HepG2 (cell line): ENCODE measurements around the gene RSPRY1. TPM values are rescaled to one million over a fixed set of nuclear protein-coding genes. Genes with fewer than 3 reads are reported as not detected.

ENCODE experiments used
- BORCS8-MEF2B ChIP-seq: sonication (generic); formaldehyde crosslinking; IDR thresholded peaks from 2 replicates; pipeline ENCODE4 v1.8.0; 2022; ENCODE audit warnings: mild to moderate bottlenecking, missing genetic modification reagents
- CHD2 ChIP-seq: IDR thresholded peaks from 2 replicates; pipeline ENCODE4 v1.6.1; 2011; ENCODE audit warnings: low read depth, low read length, improper control_type of control experiment
- ELF1 ChIP-seq: sonication (generic); formaldehyde crosslinking; IDR thresholded peaks from 2 replicates; pipeline ENCODE4 v1.4.0; 2020; ENCODE audit warnings: missing genetic modification reagents
- GLI4 ChIP-seq: sonication (generic); formaldehyde crosslinking; IDR thresholded peaks from 2 replicates; pipeline ENCODE4 v1.5.1; 2020; ENCODE audit warnings: missing genetic modification reagents, mild to moderate bottlenecking, moderate library complexity, borderline replicate concordance
- IKZF1 ChIP-seq: fragments of 450-650 bp; IDR thresholded peaks from 2 replicates; pipeline ENCODE4 v1.7.1; 2016
- KLF16 ChIP-seq, 2 experiments: sonication (generic) in 1 of 2; formaldehyde crosslinking in 1 of 2; IDR thresholded peaks; 2 replicates each; pipeline versions ENCODE4 v1.6.1 to v1.8.0; 2016 to 2023; ENCODE audit warnings: missing genetic modification reagents in 2 of 2, missing compliant biosample characterization in 1 of 2
- NFATC3 ChIP-seq: sonication (generic); formaldehyde crosslinking; IDR thresholded peaks from 2 replicates; pipeline ENCODE4 v1.5.1; 2020; ENCODE audit warnings: mild to moderate bottlenecking, missing genetic modification reagents
- NR2F1 ChIP-seq, 2 experiments: fragments of 450-650 bp in 1 of 2; formaldehyde crosslinking in 1 of 2; IDR thresholded peaks; 2 replicates each; pipeline versions ENCODE4 v1.5.0 to v1.6.1; 2016 to 2020; ENCODE audit warnings: mild to moderate bottlenecking in 1 of 2, missing compliant biosample characterization in 1 of 2, missing genetic modification reagents in 1 of 2, moderate library complexity in 1 of 2
- STAT6 ChIP-seq: sonication (generic); formaldehyde crosslinking; IDR thresholded peaks from 2 replicates; pipeline ENCODE4 v1.4.0; 2020; ENCODE audit warnings: missing genetic modification reagents, mild to moderate bottlenecking, borderline replicate concordance
- ZNF430 ChIP-seq: sonication (generic); formaldehyde crosslinking; IDR thresholded peaks from 2 replicates; pipeline ENCODE4 v1.9.0; 2021; ENCODE audit warnings: mild to moderate bottlenecking, missing genetic modification reagents
- ZNF761 ChIP-seq: sonication (generic); formaldehyde crosslinking; conservative IDR thresholded peaks from 2 replicates; pipeline ENCODE4 v1.4.0; 2020; ENCODE audit warnings: mild to moderate bottlenecking, missing genetic modification reagents
- ZSCAN25 ChIP-seq: sonication (generic); formaldehyde crosslinking; IDR thresholded peaks from 2 replicates; pipeline ENCODE4 v1.8.0; 2022; ENCODE audit warnings: mild to moderate bottlenecking, missing genetic modification reagents
- polyA plus RNA-seq, 8 experiments: library from polyadenylated mRNA; depleted of rRNA in 3 of 8; stranded (reverse) in 7 of 8; unstranded in 1 of 8; fragments of >200 nt; fragmentation: Illumina TruSeq in 4 of 8; extraction: Trizol in 4 of 8; gene quantifications; 2 replicates each; pipeline versions ENCODE4 v1.2.1 to v1.2.3, GENCODE V29; 2011 to 2016; ENCODE audit warnings: low read depth in 4 of 8, missing spikeins in 1 of 8, mixed read lengths in 1 of 8; ENCODE audit not compliant: insufficient read depth in 1 of 8
- total RNA-seq, 5 experiments: library from RNA; depleted of rRNA; stranded (reverse); fragments of >200 nt; fragmentation: Illumina TruSeq; extraction: Trizol; gene quantifications; 2 replicates each; pipeline ENCODE4 v1.2.3, GENCODE V29; 2016; ENCODE audit warnings: low read depth in 1 of 5
- TF ChIP-seq, protein P1 (sequence below): IDR thresholded peaks from 2 replicates; pipeline ENCODE4 v1.4.0; 2020; ENCODE audit warnings: mild to moderate bottlenecking, missing genetic modification reagents
- TF ChIP-seq, protein P2 (sequence below): sonication (generic); formaldehyde crosslinking; IDR thresholded peaks from 2 replicates; pipeline ENCODE4 v1.5.1; 2020; ENCODE audit warnings: missing genetic modification reagents, mild to moderate bottlenecking, borderline replicate concordance
- TF ChIP-seq, protein P3 (sequence below): sonication (generic); formaldehyde crosslinking; IDR thresholded peaks from 2 replicates; pipeline ENCODE4 v1.5.0; 2020; ENCODE audit warnings: mild to moderate bottlenecking, low read depth, missing genetic modification reagents, borderline replicate concordance
- TF ChIP-seq, protein P4 (sequence below): sonication (generic); formaldehyde crosslinking; IDR thresholded peaks from 2 replicates; pipeline ENCODE4 v1.4.0; 2020; ENCODE audit warnings: mild to moderate bottlenecking, low read depth, missing genetic modification reagents

The RSPRY1 gene
- total and polyA plus RNA-seq, 2 of the 13 experiments (the other 11 are each of a cell fraction or from before 2014, with no cell fraction given), result 53.4 to 61.0 TPM

DNA sequence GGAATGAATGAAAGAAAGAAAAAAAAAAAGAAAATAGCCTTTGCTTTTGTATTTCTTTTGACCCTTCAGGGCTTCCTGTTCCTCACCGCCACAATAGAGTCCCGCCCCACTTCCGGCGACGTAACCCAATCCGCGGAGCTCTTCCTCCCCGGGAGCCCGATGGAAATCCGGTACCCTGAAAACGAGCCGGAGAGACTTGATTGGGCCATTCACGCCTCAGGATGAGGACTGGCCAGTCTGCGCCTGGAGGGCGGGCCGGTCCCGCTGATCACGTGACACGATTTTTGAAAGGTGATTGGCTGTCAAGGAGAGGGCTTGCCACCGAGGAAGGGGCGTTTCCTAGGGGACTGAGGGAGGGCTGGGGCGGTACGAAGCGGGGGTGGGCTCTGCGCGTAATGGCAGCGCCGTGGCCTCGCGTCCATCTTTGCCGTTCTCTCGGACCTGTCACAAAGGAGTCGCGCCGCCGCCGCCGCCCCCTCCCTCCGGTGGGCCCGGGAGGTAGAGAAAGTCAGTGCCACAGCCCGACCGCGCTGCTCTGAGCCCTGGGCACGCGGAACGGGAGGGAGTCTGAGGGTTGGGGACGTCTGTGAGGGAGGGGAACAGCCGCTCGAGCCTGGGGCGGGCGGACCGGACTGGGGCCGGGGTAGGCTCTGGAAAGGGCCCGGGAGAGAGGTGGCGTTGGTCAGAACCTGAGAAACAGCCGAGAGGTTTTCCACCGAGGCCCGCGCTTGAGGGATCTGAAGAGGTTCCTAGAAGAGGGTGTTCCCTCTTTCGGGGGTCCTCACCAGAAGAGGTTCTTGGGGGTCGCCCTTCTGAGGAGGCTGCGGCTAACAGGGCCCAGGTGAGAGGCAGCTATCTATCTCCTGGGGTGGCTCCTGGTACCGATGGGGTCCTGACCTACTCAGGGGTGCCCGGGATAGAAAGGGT lies at the start of gene RSPRY1, which contains the start of gene PSME3IP1 (continued):
- TF ChIP-seq ZNF430 (CRISPR knock-in tag) (0 out of 2 replicates have a peak, but pooled peaks have one; percentile 38), NFATC3 (CRISPR knock-in tag) (no peak), GLI4 (CRISPR knock-in tag) (no peak; the same call in 1 of the 2 replicates), ELF1 (CRISPR knock-in tag) (peak; percentile 93), BORCS8-MEF2B (CRISPR knock-in tag) (peak; percentile 95), KLF16 (CRISPR knock-in tag; IDR thresholded peaks at IDR 0.05) (peak in 1 of 2 experiments; percentile 70; a peak in 2 of 4 replicates), NR2F1 (CRISPR knock-in tag; IDR thresholded peaks at IDR 0.05) (peak in 1 of 2 experiments; percentile 53; a peak in 1 of 4 replicates), CHD2 (0 out of 2 replicates have a peak, but pooled peaks have one; percentile 34), ZSCAN25 (CRISPR knock-in tag) (peak; percentile 79; the same call in 1 of the 2 replicates), IKZF1 (no peak), ZNF761 (CRISPR knock-in tag) (peak; percentile 13; the same call in 1 of the 2 replicates), STAT6 (CRISPR knock-in tag) (no peak)
- TF ChIP-seq, protein P1, sequence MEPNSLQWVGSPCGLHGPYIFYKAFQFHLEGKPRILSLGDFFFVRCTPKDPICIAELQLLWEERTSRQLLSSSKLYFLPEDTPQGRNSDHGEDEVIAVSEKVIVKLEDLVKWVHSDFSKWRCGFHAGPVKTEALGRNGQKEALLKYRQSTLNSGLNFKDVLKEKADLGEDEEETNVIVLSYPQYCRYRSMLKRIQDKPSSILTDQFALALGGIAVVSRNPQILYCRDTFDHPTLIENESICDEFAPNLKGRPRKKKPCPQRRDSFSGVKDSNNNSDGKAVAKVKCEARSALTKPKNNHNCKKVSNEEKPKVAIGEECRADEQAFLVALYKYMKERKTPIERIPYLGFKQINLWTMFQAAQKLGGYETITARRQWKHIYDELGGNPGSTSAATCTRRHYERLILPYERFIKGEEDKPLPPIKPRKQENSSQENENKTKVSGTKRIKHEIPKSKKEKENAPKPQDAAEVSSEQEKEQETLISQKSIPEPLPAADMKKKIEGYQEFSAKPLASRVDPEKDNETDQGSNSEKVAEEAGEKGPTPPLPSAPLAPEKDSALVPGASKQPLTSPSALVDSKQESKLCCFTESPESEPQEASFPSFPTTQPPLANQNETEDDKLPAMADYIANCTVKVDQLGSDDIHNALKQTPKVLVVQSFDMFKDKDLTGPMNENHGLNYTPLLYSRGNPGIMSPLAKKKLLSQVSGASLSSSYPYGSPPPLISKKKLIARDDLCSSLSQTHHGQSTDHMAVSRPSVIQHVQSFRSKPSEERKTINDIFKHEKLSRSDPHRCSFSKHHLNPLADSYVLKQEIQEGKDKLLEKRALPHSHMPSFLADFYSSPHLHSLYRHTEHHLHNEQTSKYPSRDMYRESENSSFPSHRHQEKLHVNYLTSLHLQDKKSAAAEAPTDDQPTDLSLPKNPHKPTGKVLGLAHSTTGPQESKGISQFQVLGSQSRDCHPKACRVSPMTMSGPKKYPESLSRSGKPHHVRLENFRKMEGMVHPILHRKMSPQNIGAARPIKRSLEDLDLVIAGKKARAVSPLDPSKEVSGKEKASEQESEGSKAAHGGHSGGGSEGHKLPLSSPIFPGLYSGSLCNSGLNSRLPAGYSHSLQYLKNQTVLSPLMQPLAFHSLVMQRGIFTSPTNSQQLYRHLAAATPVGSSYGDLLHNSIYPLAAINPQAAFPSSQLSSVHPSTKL (CRISPR knock-in tag), result peak; percentile 51; the same call in 1 of the 2 replicates
- TF ChIP-seq, protein P2, sequence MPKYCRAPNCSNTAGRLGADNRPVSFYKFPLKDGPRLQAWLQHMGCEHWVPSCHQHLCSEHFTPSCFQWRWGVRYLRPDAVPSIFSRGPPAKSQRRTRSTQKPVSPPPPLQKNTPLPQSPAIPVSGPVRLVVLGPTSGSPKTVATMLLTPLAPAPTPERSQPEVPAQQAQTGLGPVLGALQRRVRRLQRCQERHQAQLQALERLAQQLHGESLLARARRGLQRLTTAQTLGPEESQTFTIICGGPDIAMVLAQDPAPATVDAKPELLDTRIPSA (CRISPR knock-in tag), result no peak
- TF ChIP-seq, protein P3, sequence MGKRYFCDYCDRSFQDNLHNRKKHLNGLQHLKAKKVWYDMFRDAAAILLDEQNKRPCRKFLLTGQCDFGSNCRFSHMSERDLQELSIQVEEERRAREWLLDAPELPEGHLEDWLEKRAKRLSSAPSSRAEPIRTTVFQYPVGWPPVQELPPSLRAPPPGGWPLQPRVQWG, result no peak
- TF ChIP-seq, protein P4, sequence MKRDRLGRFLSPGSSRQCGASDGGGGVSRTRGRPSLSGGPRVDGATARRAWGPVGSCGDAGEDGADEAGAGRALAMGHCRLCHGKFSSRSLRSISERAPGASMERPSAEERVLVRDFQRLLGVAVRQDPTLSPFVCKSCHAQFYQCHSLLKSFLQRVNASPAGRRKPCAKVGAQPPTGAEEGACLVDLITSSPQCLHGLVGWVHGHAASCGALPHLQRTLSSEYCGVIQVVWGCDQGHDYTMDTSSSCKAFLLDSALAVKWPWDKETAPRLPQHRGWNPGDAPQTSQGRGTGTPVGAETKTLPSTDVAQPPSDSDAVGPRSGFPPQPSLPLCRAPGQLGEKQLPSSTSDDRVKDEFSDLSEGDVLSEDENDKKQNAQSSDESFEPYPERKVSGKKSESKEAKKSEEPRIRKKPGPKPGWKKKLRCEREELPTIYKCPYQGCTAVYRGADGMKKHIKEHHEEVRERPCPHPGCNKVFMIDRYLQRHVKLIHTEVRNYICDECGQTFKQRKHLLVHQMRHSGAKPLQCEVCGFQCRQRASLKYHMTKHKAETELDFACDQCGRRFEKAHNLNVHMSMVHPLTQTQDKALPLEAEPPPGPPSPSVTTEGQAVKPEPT (CRISPR knock-in tag), result no peak
